Liver (tissue), 9 donors: ENCODE measurements around the gene ECI1. TPM values are rescaled to one million over a fixed set of nuclear protein-coding genes. Genes with fewer than 3 reads are reported as not detected.

ENCODE experiments used
- DNase-seq: peaks from one replicate; pipeline ENCODE4 v3.0.0-alpha.2; 2017; ENCODE audit warnings: low spot score
- H3K27ac ChIP-seq, 2 donors: one replicate each; pipeline ENCODE4 v1.7.0; 2013; ENCODE audit warnings: inconsistent platforms in 2 of 2, low read length in 2 of 2, control low read depth in 1 of 2, low read depth in 1 of 2, mild to moderate bottlenecking in 1 of 2
- H3K27me3 ChIP-seq, 4 donors: one replicate each; pipeline versions ENCODE4 v1.6.1 to v1.7.0; 2013; ENCODE audit warnings: low read length in 3 of 4, inconsistent platforms in 1 of 4, mild to moderate bottlenecking in 1 of 4, moderate library complexity in 1 of 4; ENCODE audit not compliant: control insufficient read depth in 4 of 4, insufficient read depth in 4 of 4
- H3K36me3 ChIP-seq, 4 donors: one replicate each; pipeline versions ENCODE4 v1.6.1 to v1.7.0; 2013; ENCODE audit warnings: low read length in 3 of 4, mild to moderate bottlenecking in 3 of 4, low read depth in 1 of 4, moderate library complexity in 1 of 4; ENCODE audit not compliant: control insufficient read depth in 4 of 4, insufficient read depth in 3 of 4
- H3K4me1 ChIP-seq, 4 donors: one replicate each; pipeline versions ENCODE4 v1.6.1 to v1.7.0; 2013; ENCODE audit warnings: low read length in 3 of 4, mild to moderate bottlenecking in 3 of 4, moderate library complexity in 1 of 4; ENCODE audit not compliant: control insufficient read depth in 4 of 4, insufficient read depth in 4 of 4
- H3K4me3 ChIP-seq, 3 donors: one replicate each; pipeline versions ENCODE4 v1.6.1 to v1.7.0; 2013; ENCODE audit warnings: low read length in 3 of 3, control low read depth in 1 of 3, low read depth in 1 of 3, mild to moderate bottlenecking in 1 of 3
- H3K9ac ChIP-seq, 2 donors: one replicate each; pipeline ENCODE4 v1.7.0; 2013; ENCODE audit warnings: low read length in 2 of 2, mild to moderate bottlenecking in 2 of 2, moderate library complexity in 2 of 2, control low read depth in 1 of 2, low read depth in 1 of 2
- H3K9me3 ChIP-seq, 4 donors: one replicate each; pipeline versions ENCODE4 v1.6.1 to v1.7.0; 2013; ENCODE audit warnings: low read length in 3 of 4; ENCODE audit not compliant: control insufficient read depth in 4 of 4
- ATF3 ChIP-seq: IDR thresholded peaks from 2 replicates; pipeline ENCODE4 v1.6.1; 2016; ENCODE audit warnings: antibody characterized with exemption
- CTCF ChIP-seq: fragments of 150-350 bp; IDR thresholded peaks from 2 replicates; pipeline ENCODE4 v1.5.1; 2017; ENCODE audit warnings: improper control_type of control experiment, low read depth, low read length; ENCODE audit not compliant: missing input control
- EGR1 ChIP-seq, 2 donors: IDR thresholded peaks; 2 replicates each; pipeline ENCODE4 v1.6.1; 2016 to 2018; ENCODE audit warnings: antibody characterized with exemption in 2 of 2, low read depth in 2 of 2
- FOXA1 ChIP-seq: IDR thresholded peaks from 2 replicates; pipeline ENCODE4 v1.6.1; 2016; ENCODE audit warnings: antibody characterized with exemption
- FOXA2 ChIP-seq: IDR thresholded peaks from 2 replicates; pipeline ENCODE4 v1.6.1; 2016; ENCODE audit warnings: antibody characterized with exemption
- HNF4A ChIP-seq, 2 donors: conservative IDR thresholded peaks; 2 replicates each; pipeline ENCODE4 v1.6.1; 2016; ENCODE audit warnings: antibody characterized with exemption in 2 of 2, mild to moderate bottlenecking in 2 of 2
- HNF4G ChIP-seq: IDR thresholded peaks from 2 replicates; pipeline ENCODE4 v1.6.1; 2016; ENCODE audit warnings: antibody characterized with exemption
- JUND ChIP-seq, 2 donors: IDR thresholded peaks; 2 replicates each; pipeline ENCODE4 v1.6.1; 2016; ENCODE audit warnings: antibody characterized with exemption in 2 of 2
- NR2F2 ChIP-seq: IDR thresholded peaks from 2 replicates; pipeline ENCODE4 v1.6.1; 2016; ENCODE audit warnings: antibody characterized with exemption
- RAD21 ChIP-seq, 2 donors: IDR thresholded peaks; 2 replicates each; pipeline ENCODE4 v1.6.1; 2016; ENCODE audit warnings: antibody characterized with exemption in 2 of 2, mild to moderate bottlenecking in 2 of 2
- REST ChIP-seq: IDR thresholded peaks from 2 replicates; pipeline ENCODE4 v1.6.1; 2016; ENCODE audit warnings: antibody characterized with exemption, mild to moderate bottlenecking
- SP1 ChIP-seq: IDR thresholded peaks from 2 replicates; pipeline ENCODE4 v1.6.1; 2018; ENCODE audit warnings: antibody characterized with exemption, mild to moderate bottlenecking
- TAF1 ChIP-seq: conservative IDR thresholded peaks from 2 replicates; pipeline ENCODE4 v1.6.1; 2016; ENCODE audit warnings: antibody characterized with exemption, mild to moderate bottlenecking
- ZBTB33 ChIP-seq: IDR thresholded peaks from 2 replicates; pipeline ENCODE4 v1.6.1; 2016; ENCODE audit warnings: antibody characterized with exemption
- WGBS: extraction: QIAGEN DNeasy Blood & Tissue Kit; methylation state at CpG from one replicate; pipeline ENCODE4 v1.1.7; 2013; 5-methylcytosine and 5-hydroxymethylcytosine counted together
- polyA plus RNA-seq, 2 donors: library from polyadenylated mRNA; stranded (reverse) in 1 of 2; unstranded in 1 of 2; fragments of 200-250 nt in 1 of 2; fragments of >200 nt in 1 of 2; fragmentation: Nextera tagmentation in 1 of 2; extraction: Ambion mirVana in 1 of 2; gene quantifications; one replicate each; pipeline versions ENCODE4 v1.2.1 to v1.2.3, GENCODE V29; 2013 to 2015
- total RNA-seq, 2 donors: library from RNA; depleted of rRNA; stranded (reverse); fragments of >200 nt; gene quantifications; one replicate each; pipeline ENCODE4 v1.2.3, GENCODE V29; 2014
- donor health status: healthy.
- donor health status: healthy.
- donor health status: healthy.
- donor health status: healthy.
- donor health status: healthy.

Gene ECI1
- total and polyA plus RNA-seq, 4 donors, result 36.8 to 107 (median 79.5) TPM

GRCh38 chr16:2235695-2236336 lies 15.6 kb downstream of the ECI1 start:
- TF ChIP-seq HNF4A (conservative IDR thresholded peaks at IDR 0.05), result no peak
- TF ChIP-seq FOXA2, result no peak
- TF ChIP-seq JUND (IDR thresholded peaks at IDR 0.05), result no peak
- no peak for TF ChIP-seq EGR1 (IDR thresholded peaks at IDR 0.05; ENCODE audit: low read depth in 2 of 2)
- TF ChIP-seq ZBTB33, result no peak
- no peak for TF ChIP-seq REST
- TF ChIP-seq ATF3, result no peak
- no peak for TF ChIP-seq HNF4G
- no peak for TF ChIP-seq SP1
- no peak for TF ChIP-seq NR2F2
- no peak for TF ChIP-seq RAD21 (IDR thresholded peaks at IDR 0.05)
- TF ChIP-seq TAF1, result no peak
- no peak for TF ChIP-seq FOXA1
- Histone ChIP-seq H3K27me3 (no peaks in the 10 kb centered on the region), H3K9ac (no peak overlapping the region), H3K36me3 (peaks cover 0 to 48% (median 22%) of the 10 kb centered on the region in 4 donors), H3K4me1 (peaks cover 0 to 14% (median 11%) of the 10 kb centered on the region in 4 donors), H3K27ac (no peak overlapping the region), H3K4me3 (no peak overlapping the region), H3K9me3 (no peaks in the 10 kb centered on the region)
- WGBS, result 59% methylated on average over 19 of the region's 19 CpGs
- no peak for DNase-seq

- peaks cover 0 to 51% (median 25%) of the 10 kb centered on the region in 4 donors for H3K36me3 ChIP-seq
- no peak overlapping the region for H3K9ac ChIP-seq
- H3K4me1 ChIP-seq, result peaks cover 0 to 14% (median 11%) of the 10 kb centered on the region in 4 donors
- no peaks in the 10 kb centered on the region for H3K9me3 ChIP-seq
- WGBS, result 95% methylated on average over 28 of the region's 28 CpGs
- H3K27ac ChIP-seq, result no peak overlapping the region
- H3K4me3 ChIP-seq, result no peak overlapping the region
- no peaks in the 10 kb centered on the region for H3K27me3 ChIP-seq
- no peak for DNase-seq
- no peak for TF ChIP-seq CTCF
- TF ChIP-seq HNF4G, result no peak
Measured at GRCh38 chr16:2235234-2235651, 16.1 kb downstream of the ECI1 start.
